Heart left ventricle (tissue), 13 donors: ENCODE measurements around the gene NFATC2.

Experiments
- CTCF ChIP-seq, 12 donors: fragments of 200-600 bp; sonication (generic) in 4 of 12; IDR thresholded peaks; one replicate each; pipeline versions ENCODE4 v1.5.0 to v1.8.0; 2018 to 2022; ENCODE audit warnings: antibody characterized with exemption in 12 of 12, mild to moderate bottlenecking in 5 of 12
- POLR2A ChIP-seq, 2 donors: fragments of 450-650 bp; IDR thresholded peaks; one replicate each; pipeline ENCODE4 v1.6.1; 2017; ENCODE audit warnings: antibody characterized with exemption in 2 of 2, mild to moderate bottlenecking in 2 of 2, moderate library complexity in 2 of 2
- donor health status: ischemic (EF 13 %, LVEDD 7.1; RV severe dilation, severe dysfunction).
- donor health status: DM: no; HTN: yes; CAD: no.
- donor health status: DM: no; HTN: no; CAD: no.
- donor health status: ischemic (EF 25% LVEDD 6.9; RV normal size, moderate dysfunction).
- donor health status: ischemic (EF 25% LVEDD 5.7; RV mildly dilated, moderate dysfunction).
- donor health status: ischemic (EF 35%, LVEDD 5.7; RV mildly dilated, moderate dysfunction).
- donor health status: nonischemic (EF 11% LVEDD 7.7; RV severe dilation, severe dysfunction).
- donor health status: DM: yes; HTN: yes; CAD: no.
- donor health status: PGD.
- donor health status: ischemic (EF 29% LVEDD 5.4; RV normal size, mild dysfunction).
- donor health status: nonischemic (EF 23%, LVEDD 6.1; RV moderate dilation, normal function).

GRCh38 chr20:51339721-51340450, 202.6 kb downstream of the NFATC2 start:
- TF ChIP-seq CTCF (IDR thresholded peaks at IDR 0.05) (no peak), POLR2A (IDR thresholded peaks at IDR 0.05) (no peak)
